Measurements from ENCODE around the gene MAP3K9.

DNA sequence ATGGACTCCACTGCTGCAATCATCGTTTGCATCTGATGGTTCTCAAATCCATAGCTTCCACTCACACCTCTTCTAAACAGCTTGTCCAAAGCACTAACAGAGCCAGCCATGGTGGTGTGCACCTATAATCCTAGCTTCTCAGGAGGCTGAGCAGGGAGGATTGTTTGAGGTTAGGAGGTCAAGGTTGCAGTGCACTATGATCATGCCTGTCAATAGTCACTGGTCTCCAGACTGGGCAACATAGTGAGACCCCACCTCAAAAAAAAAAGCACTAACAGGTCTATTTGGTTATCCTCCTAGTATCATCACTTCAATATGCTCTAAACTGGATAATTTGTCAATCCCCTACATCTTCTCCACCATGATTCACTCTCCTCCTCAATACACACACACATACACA lies 104.4 kb downstream of the MAP3K9 start:
- TF ChIP-seq, protein P1, sequence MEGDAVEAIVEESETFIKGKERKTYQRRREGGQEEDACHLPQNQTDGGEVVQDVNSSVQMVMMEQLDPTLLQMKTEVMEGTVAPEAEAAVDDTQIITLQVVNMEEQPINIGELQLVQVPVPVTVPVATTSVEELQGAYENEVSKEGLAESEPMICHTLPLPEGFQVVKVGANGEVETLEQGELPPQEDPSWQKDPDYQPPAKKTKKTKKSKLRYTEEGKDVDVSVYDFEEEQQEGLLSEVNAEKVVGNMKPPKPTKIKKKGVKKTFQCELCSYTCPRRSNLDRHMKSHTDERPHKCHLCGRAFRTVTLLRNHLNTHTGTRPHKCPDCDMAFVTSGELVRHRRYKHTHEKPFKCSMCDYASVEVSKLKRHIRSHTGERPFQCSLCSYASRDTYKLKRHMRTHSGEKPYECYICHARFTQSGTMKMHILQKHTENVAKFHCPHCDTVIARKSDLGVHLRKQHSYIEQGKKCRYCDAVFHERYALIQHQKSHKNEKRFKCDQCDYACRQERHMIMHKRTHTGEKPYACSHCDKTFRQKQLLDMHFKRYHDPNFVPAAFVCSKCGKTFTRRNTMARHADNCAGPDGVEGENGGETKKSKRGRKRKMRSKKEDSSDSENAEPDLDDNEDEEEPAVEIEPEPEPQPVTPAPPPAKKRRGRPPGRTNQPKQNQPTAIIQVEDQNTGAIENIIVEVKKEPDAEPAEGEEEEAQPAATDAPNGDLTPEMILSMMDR (IDR thresholded peaks at IDR 0.05 in 8 of 11, conservative IDR thresholded peaks at IDR 0.05 in 3 of 11) = no peak
- no peak for TF ChIP-seq POLR2A (IDR thresholded peaks at IDR 0.05)
- no peak for TF ChIP-seq POLR2AphosphoS5 (IDR thresholded peaks at IDR 0.05)
